ENCODE results near the gene TBCD. TPM values are rescaled to one million over a fixed set of nuclear protein-coding genes. Genes with fewer than 3 reads are reported as not detected.

Gene TBCD
- total and polyA plus RNA-seq, 2 experiments from 2014 or later: 19.3 to 33.8 TPM

DNA sequence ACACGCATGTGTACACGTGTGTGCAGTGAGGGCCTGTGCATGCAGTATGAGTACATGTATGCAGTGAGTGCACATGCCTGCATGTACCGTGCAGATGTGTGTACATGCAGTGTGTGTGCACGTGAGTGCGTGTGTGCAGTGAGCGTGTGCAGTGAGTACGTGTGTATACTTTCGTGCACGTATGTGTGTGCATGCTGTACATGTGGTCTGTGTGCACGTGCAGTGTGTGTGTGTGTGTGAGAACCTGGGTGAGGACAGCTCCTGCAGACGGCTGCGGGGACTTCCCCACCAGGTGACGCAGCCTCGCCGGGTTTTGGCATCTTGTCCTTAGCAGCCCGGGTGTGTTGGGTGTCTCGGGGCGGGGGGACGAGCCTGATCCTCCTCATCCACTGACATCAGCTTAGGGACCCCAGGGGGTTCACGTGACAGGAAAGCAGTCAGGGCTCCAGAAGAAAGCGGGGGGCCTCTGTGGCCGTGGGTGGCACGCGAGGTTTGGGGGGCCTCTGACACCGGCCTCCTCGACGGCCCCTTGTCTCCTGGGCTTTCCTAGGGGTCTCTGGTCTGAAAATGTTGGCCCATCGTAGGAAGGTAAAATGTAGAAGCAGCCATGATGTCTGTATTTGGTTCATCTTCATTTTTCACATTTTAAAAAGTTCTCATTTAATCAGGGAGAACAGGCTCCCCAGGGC lies 207.5 kb downstream of the TBCD start:
- no peak overlapping the region for H2AFZ ChIP-seq

GRCh38 chr17:82959990-82960418 lies 208.1 kb downstream of the TBCD start:
- Histone ChIP-seq H4K20me1 (ENCODE audit: insufficient read depth) (no peaks in the 10 kb centered on the region), H3K36me3 (ENCODE audit: low read depth) (no peaks in the 10 kb centered on the region), H3F3A (ENCODE audit: insufficient read depth) (peaks cover 7% of the 10 kb centered on the region; the same call in 1 of the 2 replicates), H3K79me2 (ENCODE audit: insufficient read depth) (no peaks in the 10 kb centered on the region), H2AFZ (no peak overlapping the region), H3K4me1 (ENCODE audit: insufficient read depth) (peaks cover 8% of the 10 kb centered on the region), H3K27me3 (replicated peaks; ENCODE audit: insufficient read depth) (no peaks in the 10 kb centered on the region), H3K9me3 (ENCODE audit: low read depth) (no peaks in the 10 kb centered on the region), H3K9me2 (ENCODE audit: insufficient read depth) (no peaks in the 10 kb centered on the region), H3K9ac (no peak overlapping the region), H3K4me2 (ENCODE audit: unreplicated experiment) (no peak overlapping the region), H3K4me3 (no peak overlapping the region), H3K27ac (no peak overlapping the region)
- 97 to 99% methylated on average over 10 to 23 of the region's 23 CpGs for WGBS, 2 experiments (ENCODE audit: low coverage in 1 of 2, low lambda C conversion rate in 2 of 2, missing lambda C conversion rate in 2 of 2)
- TF ChIP-seq EZH2 (IDR thresholded peaks at IDR 0.05; ENCODE audit: insufficient read depth, poor library complexity, severe bottlenecking): no peak
- no peak for TF ChIP-seq EZH2phosphoT487 (IDR thresholded peaks at IDR 0.05; ENCODE audit: insufficient read depth, low read depth)
- no peak for DNase-seq
- in situ Hi-C loops (cut with MboI): no loop called here

More for the DNA sequence above, 207.5 kb downstream of the TBCD start:
- WGBS, 2 experiments (ENCODE audit: low coverage in 1 of 2, low lambda C conversion rate in 2 of 2, missing lambda C conversion rate in 2 of 2): 87% methylated on average over 27 to 28 of the region's 28 CpGs
- no peak overlapping the region for H3K27ac ChIP-seq
- H3K36me3 ChIP-seq (ENCODE audit: low read depth): no peaks in the 10 kb centered on the region
- no peaks in the 10 kb centered on the region for H3K27me3 ChIP-seq (replicated peaks; ENCODE audit: insufficient read depth)
- no peaks in the 10 kb centered on the region for H4K20me1 ChIP-seq (ENCODE audit: insufficient read depth)
- no peak overlapping the region for H3K4me2 ChIP-seq (ENCODE audit: unreplicated experiment)
- no peaks in the 10 kb centered on the region for H3K79me2 ChIP-seq (ENCODE audit: insufficient read depth)
- no peak overlapping the region for H3K9ac ChIP-seq
- in situ Hi-C loops (cut with MboI): no loop called here
- peaks cover 8% of the 10 kb centered on the region for H3K4me1 ChIP-seq (ENCODE audit: insufficient read depth)
- TF ChIP-seq EZH2 (IDR thresholded peaks at IDR 0.05; ENCODE audit: insufficient read depth, poor library complexity, severe bottlenecking) (no peak), EZH2phosphoT487 (IDR thresholded peaks at IDR 0.05; ENCODE audit: insufficient read depth, low read depth) (no peak)
- DNase-seq: no peak
- no peaks in the 10 kb centered on the region for H3K9me3 ChIP-seq (ENCODE audit: low read depth)
- H3F3A ChIP-seq (ENCODE audit: insufficient read depth): peaks cover 7% of the 10 kb centered on the region; the same call in 1 of the 2 replicates
- no peaks in the 10 kb centered on the region for H3K9me2 ChIP-seq (ENCODE audit: insufficient read depth)
- no peak overlapping the region for H3K4me3 ChIP-seq

DNA sequence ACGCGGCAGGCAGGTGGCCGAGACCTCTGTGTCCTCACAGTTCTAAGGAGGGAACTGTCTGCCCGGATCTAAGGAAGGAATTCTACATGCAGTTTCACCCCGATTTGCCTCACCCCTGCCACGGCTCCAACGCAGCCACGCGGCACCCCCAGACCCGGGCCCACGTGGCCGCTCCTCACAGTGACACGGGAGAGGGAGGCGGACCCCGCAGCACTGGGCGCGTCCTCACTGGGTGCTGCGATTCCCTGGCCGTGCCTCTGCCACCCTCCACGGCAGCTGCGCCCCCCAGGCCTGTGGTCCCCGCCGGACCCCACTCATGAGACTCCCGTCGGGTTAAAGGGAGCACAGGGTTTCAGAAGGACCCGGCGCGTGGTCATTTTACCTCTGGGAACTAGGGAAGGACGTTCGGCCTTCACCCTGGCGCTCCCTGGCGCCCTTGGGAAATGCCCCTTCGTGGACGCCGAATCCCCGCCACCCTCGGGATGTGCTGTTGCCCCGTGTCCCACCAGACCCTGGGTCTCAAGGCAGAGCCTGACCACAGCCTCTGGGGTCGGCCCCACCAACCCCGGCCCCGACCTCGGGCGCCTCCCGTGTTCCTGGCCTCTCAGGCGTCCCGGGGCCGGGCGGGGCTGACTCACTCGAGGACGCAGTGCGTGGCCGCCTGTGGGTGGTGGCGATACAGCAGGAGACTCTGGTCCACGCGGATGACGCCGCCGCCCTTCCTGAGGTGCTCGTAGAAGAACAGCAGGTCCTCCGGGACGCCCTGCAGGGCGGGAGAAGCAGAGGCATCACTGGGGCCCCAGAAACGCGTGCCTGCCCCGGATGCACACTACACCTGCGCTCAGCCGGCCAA lies 208.8 kb downstream of the TBCD start:
- Histone ChIP-seq H3F3A (ENCODE audit: insufficient read depth) (peaks cover 7% of the 10 kb centered on the region; the same call in 1 of the 2 replicates), H3K4me2 (ENCODE audit: unreplicated experiment) (no peak overlapping the region), H3K9ac (no peak overlapping the region), H3K4me1 (ENCODE audit: insufficient read depth) (peaks cover 8% of the 10 kb centered on the region), H2AFZ (no peak overlapping the region), H3K9me2 (ENCODE audit: insufficient read depth) (no peaks in the 10 kb centered on the region), H3K79me2 (ENCODE audit: insufficient read depth) (no peaks in the 10 kb centered on the region), H4K20me1 (ENCODE audit: insufficient read depth) (no peaks in the 10 kb centered on the region), H3K36me3 (ENCODE audit: low read depth) (no peaks in the 10 kb centered on the region), H3K27ac (no peak overlapping the region), H3K4me3 (no peak overlapping the region), H3K9me3 (ENCODE audit: low read depth) (no peaks in the 10 kb centered on the region), H3K27me3 (replicated peaks; ENCODE audit: insufficient read depth) (no peaks in the 10 kb centered on the region)
- 94 to 95% methylated on average over 52 to 67 of the region's 67 CpGs for WGBS, 2 experiments (ENCODE audit: low coverage in 1 of 2, low lambda C conversion rate in 2 of 2, missing lambda C conversion rate in 2 of 2)
- TF ChIP-seq EZH2phosphoT487 (IDR thresholded peaks at IDR 0.05; ENCODE audit: insufficient read depth, low read depth): no peak
- no peak for TF ChIP-seq EZH2 (IDR thresholded peaks at IDR 0.05; ENCODE audit: insufficient read depth, poor library complexity, severe bottlenecking)
- in situ Hi-C loops (cut with MboI): no loop called here
- DNase-seq: no peak

- WGBS, 2 experiments (ENCODE audit: low coverage in 1 of 2, low lambda C conversion rate in 2 of 2, missing lambda C conversion rate in 2 of 2): 82 to 83% methylated on average over 15 of the region's 19 CpGs
- Histone ChIP-seq H3K27ac (peak overlapping the region; percentile 43; the same call in 1 of the 2 replicates), H3K4me2 (ENCODE audit: unreplicated experiment) (no peak overlapping the region), H3K9me3 (ENCODE audit: low read depth) (no peaks in the 10 kb centered on the region), H3K9ac (no peak overlapping the region), H3K36me3 (ENCODE audit: low read depth) (no peaks in the 10 kb centered on the region), H3K4me1 (ENCODE audit: insufficient read depth) (peaks cover 8% of the 10 kb centered on the region), H3F3A (ENCODE audit: insufficient read depth) (peaks cover 7% of the 10 kb centered on the region; the same call in 1 of the 2 replicates), H3K27me3 (replicated peaks; ENCODE audit: insufficient read depth) (no peaks in the 10 kb centered on the region), H4K20me1 (ENCODE audit: insufficient read depth) (no peaks in the 10 kb centered on the region), H3K9me2 (ENCODE audit: insufficient read depth) (no peaks in the 10 kb centered on the region), H2AFZ (no peak overlapping the region), H3K79me2 (ENCODE audit: insufficient read depth) (no peaks in the 10 kb centered on the region), H3K4me3 (no peak overlapping the region)
- no peak for DNase-seq
- no peak for TF ChIP-seq EZH2phosphoT487 (IDR thresholded peaks at IDR 0.05; ENCODE audit: insufficient read depth, low read depth)
- no peak for TF ChIP-seq EZH2 (IDR thresholded peaks at IDR 0.05; ENCODE audit: insufficient read depth, poor library complexity, severe bottlenecking)
- in situ Hi-C loops (cut with MboI): no loop called here
Observed at GRCh38 chr17:82961366-82962162, 209.7 kb downstream of the TBCD start.
